ENCODE data around the gene INTS13. TPM values are rescaled to one million over a fixed set of nuclear protein-coding genes. Genes with fewer than 3 reads are reported as not detected.

Gene INTS13
- total RNA-seq, 2 donors from 2014 or later: 23.9 to 55.5 TPM

GRCh38 chr12:26880625-26881024 lies 57.2 kb downstream of the INTS13 start:
- TF ChIP-seq, protein P1, sequence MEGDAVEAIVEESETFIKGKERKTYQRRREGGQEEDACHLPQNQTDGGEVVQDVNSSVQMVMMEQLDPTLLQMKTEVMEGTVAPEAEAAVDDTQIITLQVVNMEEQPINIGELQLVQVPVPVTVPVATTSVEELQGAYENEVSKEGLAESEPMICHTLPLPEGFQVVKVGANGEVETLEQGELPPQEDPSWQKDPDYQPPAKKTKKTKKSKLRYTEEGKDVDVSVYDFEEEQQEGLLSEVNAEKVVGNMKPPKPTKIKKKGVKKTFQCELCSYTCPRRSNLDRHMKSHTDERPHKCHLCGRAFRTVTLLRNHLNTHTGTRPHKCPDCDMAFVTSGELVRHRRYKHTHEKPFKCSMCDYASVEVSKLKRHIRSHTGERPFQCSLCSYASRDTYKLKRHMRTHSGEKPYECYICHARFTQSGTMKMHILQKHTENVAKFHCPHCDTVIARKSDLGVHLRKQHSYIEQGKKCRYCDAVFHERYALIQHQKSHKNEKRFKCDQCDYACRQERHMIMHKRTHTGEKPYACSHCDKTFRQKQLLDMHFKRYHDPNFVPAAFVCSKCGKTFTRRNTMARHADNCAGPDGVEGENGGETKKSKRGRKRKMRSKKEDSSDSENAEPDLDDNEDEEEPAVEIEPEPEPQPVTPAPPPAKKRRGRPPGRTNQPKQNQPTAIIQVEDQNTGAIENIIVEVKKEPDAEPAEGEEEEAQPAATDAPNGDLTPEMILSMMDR (conservative IDR thresholded peaks at IDR 0.05): no peak
- H3K27me3 ChIP-seq (ENCODE audit: control insufficient read depth, insufficient read depth, low read length, poor library complexity, severe bottlenecking): no peaks in the 10 kb centered on the region
- H3K36me3 ChIP-seq (ENCODE audit: control insufficient read depth, insufficient read depth, low read length): no peaks in the 10 kb centered on the region
- H3K36me3 Mint-ChIP-seq (ENCODE audit: low read depth): no peaks in the 10 kb centered on the region
- H3K4me1 ChIP-seq (ENCODE audit: control insufficient read depth, insufficient read depth, low read length): no peaks in the 10 kb centered on the region
- H3K4me3 Mint-ChIP-seq: no peak overlapping the region
- 60 to 78% methylated on average over 1 to 2 of the region's 2 CpGs for WGBS, 2 experiments (ENCODE audit: insufficient coverage in 1 of 2, insufficient read length in 1 of 2)
- H3K27me3 Mint-ChIP-seq (ENCODE audit: insufficient read depth): peaks cover 4% of the 10 kb centered on the region
- DNase-seq: no peak
- H3K27ac ChIP-seq (ENCODE audit: low read depth, low read length): no peak overlapping the region
- peaks cover 16% of the 10 kb centered on the region for H3K9me3 Mint-ChIP-seq
- no peak overlapping the region for H3K27ac Mint-ChIP-seq
- H3K4me3 ChIP-seq (ENCODE audit: low read length): no peak overlapping the region
- no peak overlapping the region for H3K9ac ChIP-seq (ENCODE audit: extremely low read depth, low read length, poor library complexity, severe bottlenecking)
- no peaks in the 10 kb centered on the region for H3K9me3 ChIP-seq (ENCODE audit: control insufficient read depth, low read length)
- H3K4me1 Mint-ChIP-seq: peaks cover 1% of the 10 kb centered on the region

DNA sequence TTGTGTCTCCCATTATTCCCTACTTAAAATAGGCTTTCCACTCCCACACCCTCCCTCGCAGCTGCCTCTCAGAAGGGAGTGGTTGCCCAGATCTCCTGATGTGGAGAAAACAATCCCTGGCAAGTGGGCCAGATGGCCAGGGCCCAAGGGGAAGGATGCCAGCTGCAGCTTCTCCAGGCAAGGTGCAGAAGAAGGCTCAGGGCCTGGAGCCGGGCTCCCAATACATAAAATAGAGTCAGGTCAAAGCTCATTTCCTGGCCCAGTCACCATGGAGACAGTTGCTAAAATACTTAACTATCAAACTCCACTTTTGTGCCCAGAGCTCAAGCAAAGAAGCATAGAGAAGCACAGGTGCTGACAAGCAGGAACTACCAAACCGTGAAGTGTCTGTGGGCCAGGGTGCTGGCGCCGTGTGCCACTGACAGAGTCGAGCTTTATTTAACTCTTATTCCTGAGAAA lies 59.1 kb downstream of the INTS13 start:
- peaks cover 4% of the 10 kb centered on the region for H3K27me3 Mint-ChIP-seq (ENCODE audit: insufficient read depth)
- H3K4me1 Mint-ChIP-seq: no peaks in the 10 kb centered on the region
- no peak overlapping the region for H3K4me3 Mint-ChIP-seq
- TF ChIP-seq, protein P1 (conservative IDR thresholded peaks at IDR 0.05): no peak
- peaks cover 10% of the 10 kb centered on the region for H3K9me3 Mint-ChIP-seq
- no peak for DNase-seq
- Histone ChIP-seq H3K9ac (ENCODE audit: extremely low read depth, low read length, poor library complexity, severe bottlenecking) (no peak overlapping the region), H3K4me1 (ENCODE audit: control insufficient read depth, insufficient read depth, low read length) (no peaks in the 10 kb centered on the region), H3K4me3 (ENCODE audit: low read length) (no peak overlapping the region), H3K27ac (ENCODE audit: low read depth, low read length) (no peak overlapping the region), H3K9me3 (ENCODE audit: control insufficient read depth, low read length) (no peaks in the 10 kb centered on the region), H3K27me3 (ENCODE audit: control insufficient read depth, insufficient read depth, low read length, poor library complexity, severe bottlenecking) (no peaks in the 10 kb centered on the region), H3K36me3 (ENCODE audit: control insufficient read depth, insufficient read depth, low read length) (no peaks in the 10 kb centered on the region)
- H3K36me3 Mint-ChIP-seq (ENCODE audit: low read depth): no peaks in the 10 kb centered on the region
- H3K27ac Mint-ChIP-seq: no peak overlapping the region
- 94 to 100% methylated on average over 4 to 6 of the region's 6 CpGs for WGBS, 2 experiments (ENCODE audit: insufficient coverage in 1 of 2, insufficient read length in 1 of 2)

GRCh38 chr12:26874501-26875296 lies 63.1 kb downstream of the INTS13 start:
- H3K36me3 Mint-ChIP-seq (ENCODE audit: low read depth): no peaks in the 10 kb centered on the region
- Histone ChIP-seq H3K27ac (ENCODE audit: low read depth, low read length) (no peak overlapping the region), H3K9ac (ENCODE audit: extremely low read depth, low read length, poor library complexity, severe bottlenecking) (no peak overlapping the region), H3K4me3 (ENCODE audit: low read length) (no peak overlapping the region), H3K27me3 (ENCODE audit: control insufficient read depth, insufficient read depth, low read length, poor library complexity, severe bottlenecking) (no peaks in the 10 kb centered on the region), H3K36me3 (ENCODE audit: control insufficient read depth, insufficient read depth, low read length) (no peaks in the 10 kb centered on the region), H3K9me3 (ENCODE audit: control insufficient read depth, low read length) (no peaks in the 10 kb centered on the region), H3K4me1 (ENCODE audit: control insufficient read depth, insufficient read depth, low read length) (peaks cover 2% of the 10 kb centered on the region)
- H3K4me1 Mint-ChIP-seq: peaks cover 10% of the 10 kb centered on the region
- TF ChIP-seq, protein P1 (conservative IDR thresholded peaks at IDR 0.05): no peak
- no peak overlapping the region for H3K4me3 Mint-ChIP-seq
- DNase-seq: no peak
- H3K9me3 Mint-ChIP-seq: no peaks in the 10 kb centered on the region
- H3K27me3 Mint-ChIP-seq (ENCODE audit: insufficient read depth): no peaks in the 10 kb centered on the region
- H3K27ac Mint-ChIP-seq: no peak overlapping the region
- 92 to 97% methylated on average over 4 to 7 of the region's 7 CpGs for WGBS, 2 experiments (ENCODE audit: insufficient coverage in 1 of 2, insufficient read length in 1 of 2)

Data from endodermal cell (in vitro differentiated cells).